ENCODE data around the gene ATAD2B.

ATAD2B gene

DNA sequence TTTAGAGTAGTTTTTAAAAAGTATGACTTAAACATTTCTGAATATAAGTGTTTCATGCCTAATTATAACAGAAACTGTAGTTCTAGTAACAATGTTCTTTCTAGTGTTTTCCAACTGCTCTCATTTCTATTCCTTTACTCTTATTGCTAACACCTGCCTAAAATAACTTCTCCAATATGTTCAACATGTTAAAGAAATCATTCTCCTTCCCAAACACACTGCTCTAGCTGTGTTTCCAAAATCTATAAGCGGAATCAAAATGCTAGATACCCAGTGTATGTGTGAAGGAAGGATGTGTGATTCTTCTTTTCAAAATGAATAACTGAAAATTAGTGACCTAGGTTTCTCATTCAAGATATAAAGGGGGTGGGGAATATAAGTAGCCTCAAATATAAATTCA, 89.1 kb downstream of the ATAD2B start:
- no peak for DNase-seq (ENCODE audit: low read depth in 2 of 2)

- DNase-seq (ENCODE audit: low read depth in 2 of 2) = no peak
These were observed 89.9 kb downstream of the ATAD2B start for GRCh38 chr2:23836971-23837565.

- no peak for DNase-seq (ENCODE audit: low read depth in 2 of 2)
These were observed 90.4 kb downstream of the ATAD2B start for GRCh38 chr2:23836505-23836904.

GRCh38 chr2:23835988-23836387, 90.9 kb downstream of the ATAD2B start:
- DNase-seq (ENCODE audit: low read depth in 2 of 2) = no peak

DNA sequence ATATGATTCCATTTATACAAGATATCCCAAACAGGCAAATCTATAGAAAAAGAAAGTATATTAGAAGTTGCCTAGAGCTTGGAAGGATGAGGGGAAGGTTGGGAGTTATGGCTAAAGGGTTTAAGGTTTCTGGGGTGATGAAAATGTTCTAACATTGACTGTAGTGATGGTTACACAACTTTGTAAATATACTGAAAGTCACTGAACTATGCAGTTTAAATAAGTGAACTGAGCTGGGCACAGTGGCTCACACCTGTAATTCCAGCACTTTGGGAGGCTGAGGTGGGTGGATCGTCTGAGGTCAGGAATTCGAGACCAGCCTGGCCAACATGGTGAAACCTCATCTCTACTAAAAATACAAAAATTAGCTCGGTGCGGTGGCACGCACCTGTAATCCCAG, 91.5 kb downstream of the ATAD2B start:
- DNase-seq (ENCODE audit: low read depth in 2 of 2) = no peak

DNA sequence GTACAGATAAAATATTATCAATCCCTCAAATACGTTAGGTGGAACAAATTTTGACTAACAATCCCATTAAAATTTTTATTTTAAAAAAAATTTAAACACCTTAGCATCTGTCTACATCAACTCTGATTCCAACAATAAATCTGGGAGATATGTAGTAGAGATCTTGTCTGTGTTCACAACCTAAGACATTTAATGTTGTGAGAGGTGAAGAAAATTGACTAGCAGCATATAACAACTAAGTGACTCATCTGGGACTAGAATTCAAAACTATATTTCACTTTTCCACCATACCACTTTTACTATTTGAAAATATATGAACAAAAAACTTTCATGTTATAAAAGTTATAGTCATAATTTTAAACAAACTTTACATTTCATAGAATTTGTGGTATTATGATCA, 97.9 kb downstream of the ATAD2B start:
- DNase-seq (ENCODE audit: low read depth in 2 of 2) = no peak

DNA sequence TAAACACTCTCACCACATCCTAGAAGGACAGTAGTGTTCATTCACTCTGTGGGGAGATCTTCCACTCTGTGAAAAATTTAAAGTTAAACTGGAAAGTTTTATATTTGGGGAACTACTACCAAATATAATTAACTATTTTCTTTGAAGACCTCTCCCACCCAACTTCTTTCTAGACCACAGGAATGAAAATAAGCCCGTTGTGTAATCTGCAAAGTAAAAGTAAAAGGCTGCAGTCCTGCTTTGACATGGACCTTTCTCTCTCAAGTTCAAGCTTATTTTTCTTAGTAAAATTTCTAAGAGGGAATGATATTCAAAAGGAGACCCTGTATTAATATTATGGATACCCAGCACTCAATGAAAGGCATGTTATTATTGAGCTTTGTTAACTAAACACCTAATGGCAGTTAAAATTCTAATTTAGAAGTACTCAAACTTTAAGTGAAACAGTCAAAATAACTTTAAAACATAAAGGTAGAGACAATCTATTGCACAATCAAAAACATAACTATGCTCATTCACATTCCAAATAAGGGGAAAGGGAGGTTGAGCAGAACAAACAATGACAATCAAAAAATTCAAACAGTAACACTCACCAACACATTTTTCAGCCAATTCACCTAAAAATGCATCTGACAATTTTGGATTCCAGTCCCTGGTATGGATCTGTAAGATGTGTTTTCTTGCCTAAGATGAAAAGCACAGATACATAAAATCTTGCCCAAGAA, 98.5 kb downstream of the ATAD2B start:
- no peak for DNase-seq (ENCODE audit: low read depth in 2 of 2)

- no peak for DNase-seq (ENCODE audit: low read depth in 2 of 2)
These were observed 99.6 kb downstream of the ATAD2B start for GRCh38 chr2:23827287-23827686.

DNA sequence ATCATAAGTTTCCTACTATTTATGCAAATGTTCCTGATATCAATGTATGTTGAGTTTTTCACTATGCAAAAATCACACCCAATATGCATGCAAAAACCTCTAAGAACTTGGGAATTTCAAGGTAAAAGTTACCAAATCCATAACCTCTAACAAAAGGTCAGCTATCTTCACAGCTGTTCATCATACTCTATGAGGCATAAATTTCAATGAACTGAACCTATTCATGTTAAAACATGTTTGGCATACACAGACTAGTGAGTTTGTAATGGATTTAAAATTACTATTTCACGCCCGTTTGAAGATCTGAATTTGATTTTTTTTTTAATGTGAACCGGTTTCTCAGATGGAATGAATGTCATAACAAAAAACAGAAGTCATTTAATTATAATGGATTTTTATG, 100.2 kb downstream of the ATAD2B start:
- no peak for DNase-seq (ENCODE audit: low read depth in 2 of 2)

DNA sequence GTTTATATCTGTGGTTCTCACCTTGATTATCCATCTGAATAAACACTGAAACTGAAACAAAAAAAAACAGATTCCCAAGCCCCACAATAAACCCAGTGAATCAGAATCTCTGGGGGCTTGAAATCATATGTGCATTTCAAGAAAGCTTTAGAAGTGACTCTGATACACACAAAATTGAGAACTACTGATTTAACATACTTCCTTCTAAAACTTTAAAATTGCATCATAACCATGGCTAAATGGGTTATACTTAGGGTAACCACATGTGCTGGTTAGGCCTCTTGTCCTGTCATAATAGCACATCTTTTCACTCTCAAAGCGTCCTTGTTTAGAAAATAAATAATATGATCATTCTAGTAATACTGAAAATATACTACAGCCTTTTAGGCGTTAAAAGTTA, 100.9 kb downstream of the ATAD2B start:
- no peak for DNase-seq (ENCODE audit: low read depth in 2 of 2)

GRCh38 chr2:23824777-23825212, 102.1 kb downstream of the ATAD2B start:
- no peak for DNase-seq (ENCODE audit: low read depth in 2 of 2)

- no peak for DNase-seq (ENCODE audit: low read depth in 2 of 2)
These were observed 103.1 kb downstream of the ATAD2B start for GRCh38 chr2:23823863-23824262.

- DNase-seq (ENCODE audit: low read depth in 2 of 2) = no peak
These were observed 112.0 kb downstream of the ATAD2B start for GRCh38 chr2:23814963-23815362.

- no peak for DNase-seq (ENCODE audit: low read depth in 2 of 2)
These were observed 113.5 kb downstream of the ATAD2B start for GRCh38 chr2:23813438-23813837.

DNA sequence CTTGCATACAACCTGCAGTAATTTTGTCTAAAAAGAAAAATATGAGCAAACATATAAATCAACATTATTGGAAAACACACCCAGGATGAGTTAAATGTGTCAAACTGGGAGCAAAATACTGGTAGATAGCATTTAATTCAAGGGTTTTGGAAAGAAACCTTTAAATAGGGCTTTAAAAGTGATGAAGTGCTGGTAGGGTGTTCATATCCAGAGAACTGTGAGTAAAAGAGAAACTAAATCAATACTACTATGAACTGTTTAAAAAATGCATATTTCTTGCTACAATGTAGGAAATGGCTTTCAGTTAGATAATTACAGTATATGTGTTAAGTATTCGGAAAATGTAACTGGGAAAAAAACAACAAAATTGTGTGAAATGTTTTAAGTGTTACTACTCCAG, 117.8 kb downstream of the ATAD2B start:
- no peak for DNase-seq (ENCODE audit: low read depth in 2 of 2)

DNA sequence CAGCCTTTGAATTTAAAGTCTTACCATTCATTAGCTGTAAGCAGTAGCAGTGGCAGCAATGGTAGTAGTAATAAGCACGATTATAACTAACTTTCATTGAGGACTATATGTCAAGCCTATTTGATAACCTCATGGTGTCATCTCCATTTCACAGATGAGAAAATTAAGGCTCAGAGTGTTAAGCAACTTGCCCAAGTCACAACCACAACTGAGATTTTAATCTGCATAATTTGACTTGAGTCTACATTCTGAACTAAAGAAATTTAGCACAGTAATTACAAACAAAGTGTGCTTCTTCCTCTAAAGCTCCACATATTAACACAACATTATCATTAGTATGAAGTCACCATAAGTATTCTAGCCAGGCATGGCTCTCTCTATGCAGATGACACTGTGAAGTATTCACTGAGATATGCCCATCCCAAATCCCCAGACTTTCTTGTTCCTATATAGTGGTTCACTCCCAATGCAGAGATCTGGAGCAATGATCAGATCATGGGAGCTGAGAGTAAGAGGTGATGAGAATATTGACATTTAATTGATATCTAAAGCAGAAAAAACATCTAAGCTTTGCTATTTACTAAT, 120.2 kb downstream of the ATAD2B start:
- DNase-seq (ENCODE audit: low read depth in 2 of 2) = no peak

DNA sequence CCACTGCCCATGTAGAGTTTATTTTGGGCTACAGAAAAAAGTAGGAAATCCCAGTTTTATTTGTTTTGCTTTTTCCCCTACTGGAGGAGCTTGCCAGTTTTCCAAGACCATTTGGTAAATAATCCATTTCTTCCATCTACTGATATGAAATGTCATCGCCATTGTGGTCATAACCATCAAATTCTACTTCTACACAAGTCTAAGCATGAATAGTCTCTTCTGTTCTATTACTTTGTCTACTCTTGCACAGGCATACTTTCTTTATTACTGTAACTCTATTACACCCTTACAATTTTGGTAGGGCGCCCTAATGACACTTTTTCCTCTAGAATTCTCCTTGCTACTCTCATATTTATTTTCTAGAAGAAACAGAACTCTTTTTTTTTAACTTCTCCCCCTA, 120.7 kb downstream of the ATAD2B start:
- no peak for DNase-seq (ENCODE audit: low read depth in 2 of 2)

DNA sequence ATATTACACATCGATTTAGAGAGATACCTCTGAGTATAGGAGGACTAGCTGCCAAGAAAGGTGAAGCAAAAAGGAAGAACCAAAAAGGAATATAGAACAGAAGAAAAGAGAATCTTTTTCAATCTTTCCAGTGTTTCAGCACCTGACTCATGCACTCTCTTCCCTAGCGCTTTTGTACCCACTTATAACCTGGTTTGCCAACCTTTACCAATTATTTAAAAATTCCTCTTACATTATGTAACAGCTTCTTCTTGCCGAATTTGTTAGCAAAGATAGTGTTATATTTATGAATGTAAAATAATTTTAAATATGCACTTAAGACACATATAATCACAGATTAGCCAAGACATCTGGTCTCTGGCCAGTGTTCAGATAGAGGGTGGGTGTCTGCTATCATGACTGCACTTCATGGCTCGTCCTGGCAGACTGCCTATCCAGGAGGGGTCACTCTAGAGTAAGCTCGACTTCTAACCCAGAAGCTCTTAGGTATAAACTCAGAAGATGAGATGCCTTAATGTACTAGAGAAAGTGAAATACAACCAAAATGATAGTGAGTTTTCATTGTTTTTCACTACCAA, 122.9 kb downstream of the ATAD2B start:
- DNase-seq (ENCODE audit: low read depth in 2 of 2) = no peak

- no peak for DNase-seq (ENCODE audit: low read depth in 2 of 2)
These were observed 123.5 kb downstream of the ATAD2B start for GRCh38 chr2:23803264-23803964.

- DNase-seq (ENCODE audit: low read depth in 2 of 2) = no peak
These were observed 125.5 kb downstream of the ATAD2B start for GRCh38 chr2:23801396-23801795.

GRCh38 chr2:23794234-23794633, 132.7 kb downstream of the ATAD2B start:
- DNase-seq (ENCODE audit: low read depth in 2 of 2) = no peak

- no peak for DNase-seq (ENCODE audit: low read depth in 2 of 2)
These were observed 133.4 kb downstream of the ATAD2B start for GRCh38 chr2:23793476-23793875.
